H1 (cell line): Measurements from ENCODE around the gene FBXO7.

ENCODE experiments used
- EP300 ChIP-seq, 2 experiments: IDR thresholded peaks; 1 replicate in 1 of 2; 2 replicates in 1 of 2; pipeline ENCODE4 v1.6.1; 2011 to 2012; ENCODE audit warnings: low read depth in 2 of 2, low read length in 2 of 2, mild to moderate bottlenecking in 2 of 2, borderline replicate concordance in 1 of 2, inconsistent platforms in 1 of 2, moderate library complexity in 1 of 2
- RAD21 ChIP-seq, 2 experiments: IDR thresholded peaks in 1 of 2; conservative IDR thresholded peaks in 1 of 2; 2 replicates each; pipeline ENCODE4 v1.6.1; 2011; ENCODE audit warnings: low read depth in 2 of 2, low read length in 2 of 2, improper control_type of control experiment in 1 of 2, inconsistent platforms in 1 of 2, mild to moderate bottlenecking in 1 of 2, moderate library complexity in 1 of 2

DNA sequence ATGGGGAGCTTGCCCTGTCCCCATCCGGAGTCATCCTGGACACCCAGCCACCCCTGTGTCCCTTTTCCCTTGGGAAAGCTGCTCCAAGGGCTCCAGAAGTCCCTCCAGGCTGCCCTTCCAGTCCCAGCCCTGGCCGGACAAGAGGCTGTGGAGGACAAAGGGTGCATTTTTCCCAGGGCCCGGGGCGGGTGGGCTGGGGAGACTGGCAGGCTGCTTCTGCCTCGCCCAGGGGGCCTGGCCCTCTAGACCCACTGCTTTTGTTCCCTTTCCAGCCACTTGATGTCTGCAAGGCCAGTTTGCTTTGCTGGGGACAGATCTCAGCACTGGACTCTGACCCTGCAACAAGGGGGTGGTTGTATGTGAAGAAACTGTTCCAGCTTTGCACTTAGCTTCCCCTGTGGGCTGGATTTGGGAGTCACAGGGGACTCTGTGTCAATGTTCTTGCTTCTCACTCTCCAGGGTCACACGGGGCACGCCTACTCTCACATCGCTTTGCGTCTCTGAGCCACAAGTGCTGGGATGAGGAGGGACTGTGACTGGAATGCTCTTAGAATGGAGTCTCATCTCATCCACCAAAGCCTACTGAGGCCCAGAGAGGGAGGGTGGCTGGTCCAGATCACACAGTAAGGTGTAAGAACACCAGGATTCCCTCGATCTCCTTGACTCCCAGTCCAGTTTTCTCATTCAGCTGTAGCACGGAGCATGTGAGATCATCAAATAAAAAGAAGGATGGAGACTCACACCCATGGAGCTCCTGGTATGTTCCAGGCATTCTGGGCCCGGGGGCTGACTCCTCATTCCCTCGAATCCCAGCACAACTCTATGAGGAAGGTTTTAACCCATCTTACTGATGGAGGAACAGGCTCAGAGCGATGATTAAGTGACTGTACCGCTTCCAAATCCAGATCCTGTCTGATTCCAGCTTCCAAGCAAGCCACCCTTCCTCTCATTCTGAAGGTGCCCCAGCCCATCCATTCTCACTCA lies 59.9 kb downstream of the FBXO7 start:
- TF ChIP-seq RAD21 (IDR thresholded peaks at IDR 0.05 in 1 of 2, conservative IDR thresholded peaks at IDR 0.05 in 1 of 2; ENCODE audit: low read depth in 2 of 2, low read length in 2 of 2): no peak
- no peak for TF ChIP-seq EP300 (IDR thresholded peaks at IDR 0.05; ENCODE audit: borderline replicate concordance in 1 of 2, low read depth in 2 of 2, low read length in 2 of 2)
